ENCODE data around the gene KIAA1958. TPM values are rescaled to one million over a fixed set of nuclear protein-coding genes. Genes with fewer than 3 reads are reported as not detected.

Gene KIAA1958
- total RNA-seq, 1 experiment from 2014 or later = 18.5 TPM

- H3K79me2 ChIP-seq (ENCODE audit: insufficient read depth, low read length) = no peaks in the 10 kb centered on the region
Measured at GRCh38 chr9:112618385-112619009, 131.9 kb downstream of the KIAA1958 start.

More at GRCh38 chr9:112618385-112619009, 131.9 kb downstream of the KIAA1958 start:
- intact Hi-C loops (cut with micrococcal nuclease) = no loop called here
- no peaks in the 10 kb centered on the region for H4K20me1 ChIP-seq (ENCODE audit: insufficient read depth)
- no peak for ATAC-seq
- ChIA-PET RAD21 (ENCODE audit: low non-redundant PET in 1 of 2, low total read pairs in 2 of 2, uncharacterized antibody in 2 of 2, unreplicated experiment in 2 of 2) (no interaction called here), CTCF (no interaction called here), POLR2A (no interaction called here)
- no peaks in the 10 kb centered on the region for H3K36me3 ChIP-seq (ENCODE audit: control insufficient read depth in 1 of 2, insufficient read depth in 2 of 2, low read length in 2 of 2)
- TF ChIP-seq TCF7L2 (IDR thresholded peaks at IDR 0.05; ENCODE audit: borderline replicate concordance, extremely low read depth, insufficient read depth, insufficient read length) (no peak), SIN3A (IDR thresholded peaks at IDR 0.05; ENCODE audit: low read depth) (no peak), EZH2 (IDR thresholded peaks at IDR 0.05) (no peak), POLR2AphosphoS5 (IDR thresholded peaks at IDR 0.05; ENCODE audit: low read depth, low read length) (no peak), ZFX (IDR thresholded peaks at IDR 0.05) (no peak), ZNF274 (IDR thresholded peaks at IDR 0.05; ENCODE audit: low read depth, low read length) (no peak), CTCF (IDR thresholded peaks at IDR 0.05 in 2 of 3, conservative IDR thresholded peaks at IDR 0.05 in 1 of 3; ENCODE audit: borderline replicate concordance in 1 of 3, insufficient read depth in 1 of 3, low read depth in 2 of 3, low read length in 2 of 3) (no peak), RAD21 (IDR thresholded peaks at IDR 0.05; ENCODE audit: low read depth) (no peak), SRF (IDR thresholded peaks at IDR 0.05; ENCODE audit: low read depth) (no peak), FOSL1 (IDR thresholded peaks at IDR 0.05; ENCODE audit: low read depth) (no peak)
- TF ChIP-seq, protein P1, sequence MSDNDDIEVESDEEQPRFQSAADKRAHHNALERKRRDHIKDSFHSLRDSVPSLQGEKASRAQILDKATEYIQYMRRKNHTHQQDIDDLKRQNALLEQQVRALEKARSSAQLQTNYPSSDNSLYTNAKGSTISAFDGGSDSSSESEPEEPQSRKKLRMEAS (IDR thresholded peaks at IDR 0.05) = no peak
- TF ChIP-seq, protein P2, sequence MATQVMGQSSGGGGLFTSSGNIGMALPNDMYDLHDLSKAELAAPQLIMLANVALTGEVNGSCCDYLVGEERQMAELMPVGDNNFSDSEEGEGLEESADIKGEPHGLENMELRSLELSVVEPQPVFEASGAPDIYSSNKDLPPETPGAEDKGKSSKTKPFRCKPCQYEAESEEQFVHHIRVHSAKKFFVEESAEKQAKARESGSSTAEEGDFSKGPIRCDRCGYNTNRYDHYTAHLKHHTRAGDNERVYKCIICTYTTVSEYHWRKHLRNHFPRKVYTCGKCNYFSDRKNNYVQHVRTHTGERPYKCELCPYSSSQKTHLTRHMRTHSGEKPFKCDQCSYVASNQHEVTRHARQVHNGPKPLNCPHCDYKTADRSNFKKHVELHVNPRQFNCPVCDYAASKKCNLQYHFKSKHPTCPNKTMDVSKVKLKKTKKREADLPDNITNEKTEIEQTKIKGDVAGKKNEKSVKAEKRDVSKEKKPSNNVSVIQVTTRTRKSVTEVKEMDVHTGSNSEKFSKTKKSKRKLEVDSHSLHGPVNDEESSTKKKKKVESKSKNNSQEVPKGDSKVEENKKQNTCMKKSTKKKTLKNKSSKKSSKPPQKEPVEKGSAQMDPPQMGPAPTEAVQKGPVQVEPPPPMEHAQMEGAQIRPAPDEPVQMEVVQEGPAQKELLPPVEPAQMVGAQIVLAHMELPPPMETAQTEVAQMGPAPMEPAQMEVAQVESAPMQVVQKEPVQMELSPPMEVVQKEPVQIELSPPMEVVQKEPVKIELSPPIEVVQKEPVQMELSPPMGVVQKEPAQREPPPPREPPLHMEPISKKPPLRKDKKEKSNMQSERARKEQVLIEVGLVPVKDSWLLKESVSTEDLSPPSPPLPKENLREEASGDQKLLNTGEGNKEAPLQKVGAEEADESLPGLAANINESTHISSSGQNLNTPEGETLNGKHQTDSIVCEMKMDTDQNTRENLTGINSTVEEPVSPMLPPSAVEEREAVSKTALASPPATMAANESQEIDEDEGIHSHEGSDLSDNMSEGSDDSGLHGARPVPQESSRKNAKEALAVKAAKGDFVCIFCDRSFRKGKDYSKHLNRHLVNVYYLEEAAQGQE (IDR thresholded peaks at IDR 0.05; ENCODE audit: low read depth) = no peak
- no peaks in the 10 kb centered on the region for H3K4me1 ChIP-seq (ENCODE audit: control insufficient read depth in 1 of 2, insufficient read depth in 2 of 2, low read length in 2 of 2)
- no peak overlapping the region for H3K27ac ChIP-seq (ENCODE audit: low read depth, low read length)
- no TSS peak for BruUV-seq (replicated peaks)
- H3K27me3 ChIP-seq (ENCODE audit: insufficient read depth, low read length) = no peaks in the 10 kb centered on the region
- DNase-seq (ENCODE audit: low read depth, low spot score) = no peak
- no peak overlapping the region for H3K4me2 ChIP-seq (ENCODE audit: low read length)
- no peak overlapping the region for H3K9ac ChIP-seq (ENCODE audit: low read length)
- no peak overlapping the region for H2AFZ ChIP-seq (ENCODE audit: low read depth, low read length, poor library complexity, severe bottlenecking)
- H3K9me3 ChIP-seq (ENCODE audit: control insufficient read depth in 1 of 2, insufficient read depth in 1 of 2, low read depth in 1 of 2, low read length in 2 of 2) = no peaks in the 10 kb centered on the region
- H3K9me2 ChIP-seq (ENCODE audit: insufficient read depth) = no peaks in the 10 kb centered on the region
- no peak overlapping the region for H3K4me3 ChIP-seq (replicated peaks in 1 of 2; ENCODE audit: low read depth in 1 of 2, low read length in 2 of 2)

Data from HCT116 (cell line).